NCI-H1105 treated with DMSO at 0.1 percent for 48 hours (cell line): ENCODE results near the gene TMEM163.
"Not testable (repeated sequence)": the region's sequence is repeated elsewhere in the genome, so short reads cannot be mapped to it uniquely, and the experiment has no call there.

Source experiments
- DNase-seq: peaks from one replicate; lab custom pipeline; 2025; lab: John Stamatoyannopoulos, UW

TMEM163 gene

DNA sequence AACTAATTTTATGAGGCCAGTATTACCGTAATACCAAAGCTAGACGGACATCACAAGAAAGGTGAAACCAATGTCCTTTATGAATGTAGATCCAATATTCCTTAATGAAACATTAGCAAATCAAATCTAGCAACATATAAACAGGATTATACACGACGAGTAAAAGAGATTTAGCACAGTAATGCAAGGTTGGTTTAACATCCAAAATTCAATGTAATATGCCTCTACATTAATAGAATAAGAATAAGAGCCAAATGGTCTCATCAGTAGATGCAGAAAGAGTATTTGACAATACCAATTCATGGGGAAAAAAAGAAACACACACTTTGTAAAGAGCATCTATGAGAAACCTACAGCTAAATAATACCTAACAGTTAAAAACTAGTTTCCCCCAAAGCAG lies 99.5 kb downstream of the TMEM163 start:
- DNase-seq, result no peak

DNA sequence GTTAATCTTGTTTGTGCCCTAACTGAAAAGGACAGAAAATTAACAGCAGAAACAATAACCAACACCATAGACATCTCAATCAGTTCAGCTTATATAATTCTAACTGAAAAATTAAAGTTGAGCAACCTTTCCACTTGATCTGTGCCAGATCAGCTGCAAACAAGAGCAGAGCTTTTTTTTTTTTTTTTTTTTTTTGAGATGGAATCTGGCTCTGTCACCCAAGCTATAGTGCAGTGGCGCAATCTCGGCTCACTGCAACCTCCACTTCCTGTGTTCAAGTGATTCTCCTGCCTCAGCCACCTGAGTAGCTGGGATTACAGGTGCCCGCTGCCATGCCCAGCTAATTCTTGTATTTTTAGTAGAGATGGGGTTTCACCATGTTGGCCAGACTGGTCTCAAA lies 103.3 kb downstream of the TMEM163 start:
- not testable (repeated sequence) for DNase-seq

- DNase-seq, result no peak
Measured at GRCh38 chr2:134611316-134611715, 107.5 kb downstream of the TMEM163 start.

GRCh38 chr2:134610871-134611270 lies 107.9 kb downstream of the TMEM163 start:
- DNase-seq, result no peak

GRCh38 chr2:134609924-134610513 lies 108.8 kb downstream of the TMEM163 start:
- DNase-seq, result no peak

- no peak for DNase-seq
Measured at GRCh38 chr2:134603966-134604365, 114.8 kb downstream of the TMEM163 start.

DNA sequence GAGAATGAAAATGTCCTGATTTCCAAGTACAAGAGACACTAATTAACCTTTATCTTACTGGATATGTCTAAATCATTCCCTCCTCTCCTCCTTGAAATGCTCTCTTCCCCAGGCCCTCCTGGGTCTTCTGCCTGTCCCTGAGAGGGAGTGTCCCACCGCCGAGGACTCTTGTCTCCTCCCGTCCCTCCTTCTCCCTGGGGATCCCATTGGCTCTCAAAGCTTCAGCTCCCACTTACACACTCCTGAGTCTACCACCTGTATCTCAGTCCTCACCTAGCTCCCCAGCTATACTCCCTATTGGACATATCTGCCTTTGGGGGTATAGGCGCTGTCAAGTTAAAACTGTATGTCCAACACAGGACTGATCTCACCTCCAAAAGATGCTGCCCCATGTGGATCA lies 116.1 kb downstream of the TMEM163 start:
- DNase-seq, result no peak

GRCh38 chr2:134601264-134601663 lies 117.5 kb downstream of the TMEM163 start:
- DNase-seq, result no peak

DNA sequence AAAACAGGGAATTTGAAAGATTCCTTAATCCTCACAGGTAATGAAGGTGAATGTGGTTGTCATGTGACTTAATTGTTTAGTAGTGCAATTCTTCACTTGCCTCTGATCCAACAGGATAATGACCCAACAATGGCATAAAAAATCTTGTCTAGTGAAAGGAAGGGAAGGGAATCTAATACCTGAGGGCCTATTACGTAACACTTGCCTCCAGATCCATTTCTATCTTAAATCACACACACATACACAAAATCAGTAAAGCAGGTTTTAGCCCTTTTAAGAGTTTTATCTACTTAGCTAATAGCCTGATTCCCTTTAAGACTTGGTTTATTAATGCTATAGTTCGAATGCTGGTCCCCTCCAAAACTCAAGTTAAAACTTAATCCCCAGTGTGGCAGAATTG lies 118.6 kb downstream of the TMEM163 start:
- no peak for DNase-seq

DNA sequence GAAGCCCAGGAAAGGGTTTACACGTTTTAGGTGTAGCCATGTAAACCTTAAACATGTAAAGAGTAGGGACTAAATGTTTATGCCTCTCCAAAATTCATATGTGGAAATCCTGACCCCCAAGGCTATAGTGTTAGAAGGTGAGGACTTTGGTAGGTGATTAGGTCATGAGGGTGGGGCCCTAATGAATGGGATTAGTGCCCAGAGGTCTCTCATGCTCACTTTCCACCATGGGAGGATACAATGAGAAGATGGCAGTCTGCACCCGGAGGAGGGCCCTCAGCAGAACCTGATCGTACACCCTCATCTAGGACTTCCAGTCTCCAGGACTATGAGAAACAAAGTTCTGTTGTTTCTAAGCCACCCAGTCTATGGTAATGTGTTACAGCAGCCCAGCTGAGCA lies 119.6 kb downstream of the TMEM163 start:
- no peak for DNase-seq

- no peak for DNase-seq
Measured at GRCh38 chr2:134594399-134594798, 124.4 kb downstream of the TMEM163 start.

DNA sequence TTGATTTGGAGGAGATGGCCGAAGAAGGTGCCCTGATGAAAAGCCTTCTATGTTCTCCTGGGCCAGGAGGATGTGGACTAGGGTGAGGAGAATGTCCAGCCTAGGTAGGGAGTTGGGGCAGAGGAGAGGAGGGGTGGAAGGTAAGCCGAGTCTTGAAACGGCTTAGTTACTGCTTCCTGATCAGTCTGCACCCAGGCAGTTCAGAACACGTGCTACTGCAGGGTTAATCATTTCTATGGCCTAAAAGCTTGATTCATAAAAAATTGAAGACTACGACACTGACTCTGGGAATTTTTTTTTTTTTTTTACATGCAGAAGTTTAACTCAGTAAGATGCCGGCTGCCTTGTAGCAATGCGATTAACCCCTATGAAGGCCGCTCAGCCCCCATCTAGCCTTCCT lies 125.3 kb downstream of the TMEM163 start:
- DNase-seq, result no peak

DNA sequence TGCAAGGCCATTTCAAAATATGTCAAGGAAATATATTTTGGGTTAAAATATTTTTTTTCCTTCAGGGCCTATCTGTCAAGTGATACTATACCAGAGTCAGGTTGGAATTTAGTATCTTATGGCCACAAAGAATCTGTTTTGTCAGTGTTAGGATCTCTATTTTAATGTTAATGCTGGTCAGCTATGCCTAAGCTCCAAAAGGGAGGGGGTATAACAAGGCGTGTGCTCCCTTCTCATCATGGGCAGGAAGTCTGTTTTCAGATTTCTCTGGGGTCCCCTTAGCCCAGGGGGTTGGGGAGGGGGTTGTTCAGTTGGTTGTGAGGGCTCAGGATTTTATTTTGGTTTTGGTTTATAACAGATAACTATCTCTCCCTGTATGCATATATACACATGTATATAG lies 126.4 kb downstream of the TMEM163 start:
- no peak for DNase-seq

- DNase-seq, result no peak
Measured at GRCh38 chr2:134591526-134591925, 127.3 kb downstream of the TMEM163 start.

DNA sequence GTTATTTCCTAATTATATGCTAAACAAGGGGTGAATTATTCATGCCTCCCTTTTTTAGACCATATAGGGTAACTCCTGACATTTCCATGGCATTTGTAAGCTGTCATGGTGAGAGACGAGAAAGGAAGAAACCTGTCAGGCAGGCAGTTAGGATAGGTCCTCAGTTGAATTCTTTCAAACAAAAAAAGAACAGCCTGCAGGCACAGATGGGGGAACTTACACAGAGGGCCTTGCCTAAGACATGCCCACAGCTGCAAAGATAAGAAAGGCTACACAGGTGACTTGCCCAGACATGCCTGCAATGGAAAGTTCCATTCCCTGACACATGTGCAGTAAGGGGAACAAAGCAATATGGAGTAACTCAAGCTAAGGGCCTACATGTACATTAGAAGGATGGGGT lies 128.1 kb downstream of the TMEM163 start:
- no peak for DNase-seq

DNA sequence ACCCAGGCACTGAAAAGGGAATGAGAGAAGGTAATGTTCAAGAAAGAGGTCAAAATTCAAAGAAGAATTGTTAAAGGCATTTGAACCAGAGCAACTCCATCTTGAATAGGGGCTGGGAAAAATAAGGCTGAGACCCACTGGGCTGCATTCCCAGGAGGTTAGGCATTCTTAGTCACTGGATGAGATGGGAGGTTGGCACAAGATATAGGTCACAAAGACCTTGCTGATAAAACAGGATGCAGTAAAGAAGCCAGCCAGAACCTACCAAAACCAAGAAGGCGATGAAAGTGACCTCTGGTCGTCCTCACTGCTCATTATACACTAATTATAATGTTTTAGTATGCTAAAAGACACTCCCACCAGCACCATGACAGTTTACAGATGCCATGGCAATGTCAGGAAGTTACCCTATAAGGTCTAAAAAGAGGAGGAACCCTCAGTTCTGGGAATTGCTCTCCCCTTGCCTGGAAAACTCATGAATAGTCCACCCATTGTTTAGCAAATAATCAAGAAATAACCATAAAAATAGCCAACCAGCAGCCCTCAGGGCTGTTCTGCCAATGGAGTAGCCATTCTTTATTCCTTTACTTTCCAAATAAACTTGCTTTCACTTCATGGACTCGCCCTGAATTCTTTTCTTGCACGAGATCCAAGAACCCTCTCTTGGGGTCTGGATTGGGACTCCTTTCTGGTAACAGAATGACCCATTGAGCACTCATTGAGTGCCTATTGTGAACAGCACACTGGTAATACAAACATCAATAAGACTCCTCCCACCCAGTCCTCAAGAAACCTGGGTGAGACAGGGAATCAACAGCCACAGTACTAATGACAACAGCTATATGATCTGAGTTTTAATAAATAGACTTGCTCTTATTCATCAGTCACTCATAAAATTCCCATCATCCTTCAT lies 129.4 kb downstream of the TMEM163 start:
- not testable (repeated sequence) for DNase-seq

DNA sequence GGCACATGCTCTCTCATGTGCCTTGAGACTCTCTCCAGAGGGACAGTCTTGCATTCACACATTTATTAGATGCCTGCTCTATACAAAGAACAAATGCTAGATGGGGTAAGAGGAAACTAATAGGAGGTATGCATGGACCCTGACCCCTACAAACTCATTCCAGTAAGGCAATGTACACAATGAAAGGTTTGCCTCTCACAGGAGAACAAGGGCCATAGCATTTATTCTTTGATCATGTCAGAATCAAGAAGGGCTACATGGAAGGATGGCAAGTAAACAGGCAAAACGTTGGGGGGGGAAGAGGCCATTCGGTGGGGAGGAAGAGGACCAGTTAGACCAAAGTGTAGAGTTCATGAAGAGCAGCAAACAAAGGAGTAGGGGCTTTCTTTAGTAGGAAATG lies 130.2 kb downstream of the TMEM163 start:
- DNase-seq, result no peak

GRCh38 chr2:134586326-134586965 lies 132.4 kb downstream of the TMEM163 start:
- no peak for DNase-seq

DNA sequence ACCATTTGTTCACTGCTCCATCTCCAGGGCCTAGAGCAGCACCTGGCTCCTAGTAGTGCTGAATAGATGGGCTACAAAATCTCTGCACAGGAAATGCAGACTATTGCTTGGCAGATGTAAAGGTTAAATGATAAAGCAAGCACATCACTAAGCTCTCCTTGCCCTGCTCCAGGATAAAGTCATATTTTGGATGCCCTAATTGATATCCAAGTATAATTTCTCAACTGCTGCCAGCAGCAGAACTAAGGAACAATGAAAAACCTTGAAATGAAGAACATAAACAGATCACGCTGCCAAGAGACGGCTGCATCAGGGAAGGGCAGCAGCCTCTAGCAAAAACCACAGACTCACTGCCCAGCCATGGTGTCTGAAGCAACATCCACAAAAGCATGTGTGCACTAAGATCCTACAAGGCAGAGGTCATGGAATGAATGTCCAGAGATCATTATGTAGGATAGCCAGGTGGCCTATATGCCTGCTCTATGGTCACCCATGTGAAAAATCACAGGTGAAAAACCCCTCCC lies 134.7 kb downstream of the TMEM163 start:
- DNase-seq, result no peak

DNA sequence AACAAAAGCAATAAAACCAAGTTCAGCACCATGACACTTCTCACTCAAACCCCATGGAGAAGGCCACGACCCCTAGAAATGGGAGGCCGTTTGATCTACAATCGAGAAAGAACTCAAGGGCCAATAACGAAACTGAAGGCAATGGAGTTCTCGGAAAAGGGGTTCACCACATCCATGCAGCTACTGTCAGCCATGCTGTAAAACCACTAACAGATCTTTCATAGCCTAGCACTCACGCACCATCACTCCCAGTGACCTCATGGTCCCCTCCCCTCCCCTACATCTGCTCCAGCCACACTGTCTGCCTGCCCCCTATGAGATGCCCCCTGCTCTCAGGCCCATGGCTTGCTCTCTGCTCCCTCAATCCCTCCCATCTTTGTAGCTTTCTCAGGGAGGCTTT lies 135.3 kb downstream of the TMEM163 start:
- DNase-seq, result no peak

GRCh38 chr2:134582547-134582899 lies 136.3 kb downstream of the TMEM163 start:
- no peak for DNase-seq

DNA sequence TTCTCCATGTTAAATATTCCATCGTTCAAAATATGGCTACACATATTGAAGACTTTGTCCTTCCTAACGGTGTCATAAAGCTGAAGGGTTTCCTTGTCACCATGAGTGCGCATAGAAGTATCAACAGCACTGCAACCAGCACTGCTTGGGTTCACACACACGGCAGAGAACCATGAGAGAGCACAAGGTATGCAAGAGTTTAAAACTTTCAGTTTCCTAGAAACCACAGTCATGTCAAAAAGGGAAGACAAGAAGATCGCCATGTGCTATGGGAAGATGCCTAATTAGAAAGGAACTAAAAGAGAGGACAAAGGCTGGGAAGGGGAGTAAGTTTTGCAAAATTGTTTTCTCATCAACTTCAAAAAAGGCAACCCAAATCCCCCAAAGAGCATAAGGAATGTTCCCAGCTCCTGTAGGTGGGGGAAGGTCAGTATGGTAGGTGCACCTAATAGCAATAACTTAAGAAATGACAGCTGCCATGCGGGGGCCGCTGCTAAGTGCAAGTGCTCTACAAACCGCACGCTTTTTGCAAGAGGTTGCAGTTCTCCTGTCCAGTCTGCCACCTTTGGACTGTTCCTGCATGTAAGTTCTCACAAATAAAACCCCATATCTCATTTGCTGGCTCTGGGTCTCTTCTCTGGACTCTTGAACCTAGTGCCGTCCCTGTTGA lies 136.8 kb downstream of the TMEM163 start:
- DNase-seq, result no peak
